ENCODE data around the gene GMPPA.

DNA sequence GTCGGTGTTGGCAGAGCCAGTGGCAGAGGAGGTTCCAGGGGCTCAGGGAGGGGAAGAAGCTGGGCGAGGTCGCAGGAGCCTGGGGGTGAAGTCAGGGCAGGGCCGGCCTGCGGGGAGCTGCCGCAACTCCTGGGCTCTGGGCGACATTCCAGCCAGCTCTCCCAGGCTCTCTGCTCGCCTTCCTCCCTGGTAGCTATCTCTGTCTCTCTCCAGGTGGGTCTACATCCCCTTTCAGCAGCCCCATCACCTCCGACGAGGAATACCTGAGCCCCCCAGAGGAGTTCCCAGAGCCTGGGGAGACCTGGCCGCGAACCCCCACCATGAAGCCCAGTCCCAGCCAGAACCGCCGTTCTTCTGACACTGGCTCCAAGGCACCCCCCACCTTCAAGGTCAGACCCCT lies 37.0 kb upstream of the GMPPA start:
- TF ChIP-seq, protein P1, sequence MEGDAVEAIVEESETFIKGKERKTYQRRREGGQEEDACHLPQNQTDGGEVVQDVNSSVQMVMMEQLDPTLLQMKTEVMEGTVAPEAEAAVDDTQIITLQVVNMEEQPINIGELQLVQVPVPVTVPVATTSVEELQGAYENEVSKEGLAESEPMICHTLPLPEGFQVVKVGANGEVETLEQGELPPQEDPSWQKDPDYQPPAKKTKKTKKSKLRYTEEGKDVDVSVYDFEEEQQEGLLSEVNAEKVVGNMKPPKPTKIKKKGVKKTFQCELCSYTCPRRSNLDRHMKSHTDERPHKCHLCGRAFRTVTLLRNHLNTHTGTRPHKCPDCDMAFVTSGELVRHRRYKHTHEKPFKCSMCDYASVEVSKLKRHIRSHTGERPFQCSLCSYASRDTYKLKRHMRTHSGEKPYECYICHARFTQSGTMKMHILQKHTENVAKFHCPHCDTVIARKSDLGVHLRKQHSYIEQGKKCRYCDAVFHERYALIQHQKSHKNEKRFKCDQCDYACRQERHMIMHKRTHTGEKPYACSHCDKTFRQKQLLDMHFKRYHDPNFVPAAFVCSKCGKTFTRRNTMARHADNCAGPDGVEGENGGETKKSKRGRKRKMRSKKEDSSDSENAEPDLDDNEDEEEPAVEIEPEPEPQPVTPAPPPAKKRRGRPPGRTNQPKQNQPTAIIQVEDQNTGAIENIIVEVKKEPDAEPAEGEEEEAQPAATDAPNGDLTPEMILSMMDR (IDR thresholded peaks at IDR 0.05) = no peak
- no peak for TF ChIP-seq RFX5 (IDR thresholded peaks at IDR 0.05)
- no peak for TF ChIP-seq POLR2A (IDR thresholded peaks at IDR 0.05; ENCODE audit: low read length)
- no peak for TF ChIP-seq EP300 (IDR thresholded peaks at IDR 0.05)
- no peak for TF ChIP-seq CEBPB (IDR thresholded peaks at IDR 0.05)
- TF ChIP-seq, protein P2, sequence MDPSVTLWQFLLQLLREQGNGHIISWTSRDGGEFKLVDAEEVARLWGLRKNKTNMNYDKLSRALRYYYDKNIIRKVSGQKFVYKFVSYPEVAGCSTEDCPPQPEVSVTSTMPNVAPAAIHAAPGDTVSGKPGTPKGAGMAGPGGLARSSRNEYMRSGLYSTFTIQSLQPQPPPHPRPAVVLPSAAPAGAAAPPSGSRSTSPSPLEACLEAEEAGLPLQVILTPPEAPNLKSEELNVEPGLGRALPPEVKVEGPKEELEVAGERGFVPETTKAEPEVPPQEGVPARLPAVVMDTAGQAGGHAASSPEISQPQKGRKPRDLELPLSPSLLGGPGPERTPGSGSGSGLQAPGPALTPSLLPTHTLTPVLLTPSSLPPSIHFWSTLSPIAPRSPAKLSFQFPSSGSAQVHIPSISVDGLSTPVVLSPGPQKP (IDR thresholded peaks at IDR 0.05; ENCODE audit: low read depth, low read length) = no peak
- TF ChIP-seq CHD2 (IDR thresholded peaks at IDR 0.05; ENCODE audit: low read length, partially characterized antibody) = no peak
- TF ChIP-seq, protein P3, sequence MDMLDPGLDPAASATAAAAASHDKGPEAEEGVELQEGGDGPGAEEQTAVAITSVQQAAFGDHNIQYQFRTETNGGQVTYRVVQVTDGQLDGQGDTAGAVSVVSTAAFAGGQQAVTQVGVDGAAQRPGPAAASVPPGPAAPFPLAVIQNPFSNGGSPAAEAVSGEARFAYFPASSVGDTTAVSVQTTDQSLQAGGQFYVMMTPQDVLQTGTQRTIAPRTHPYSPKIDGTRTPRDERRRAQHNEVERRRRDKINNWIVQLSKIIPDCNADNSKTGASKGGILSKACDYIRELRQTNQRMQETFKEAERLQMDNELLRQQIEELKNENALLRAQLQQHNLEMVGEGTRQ (IDR thresholded peaks at IDR 0.05) = no peak
- TF ChIP-seq CBX2 (IDR thresholded peaks at IDR 0.05; ENCODE audit: borderline replicate concordance, low read depth) = no peak
- no peak for TF ChIP-seq RCOR1 (IDR thresholded peaks at IDR 0.05; ENCODE audit: low read depth, low read length)

Data from A549 (cell line).